ENCODE data around the gene TMIE.

DNA sequence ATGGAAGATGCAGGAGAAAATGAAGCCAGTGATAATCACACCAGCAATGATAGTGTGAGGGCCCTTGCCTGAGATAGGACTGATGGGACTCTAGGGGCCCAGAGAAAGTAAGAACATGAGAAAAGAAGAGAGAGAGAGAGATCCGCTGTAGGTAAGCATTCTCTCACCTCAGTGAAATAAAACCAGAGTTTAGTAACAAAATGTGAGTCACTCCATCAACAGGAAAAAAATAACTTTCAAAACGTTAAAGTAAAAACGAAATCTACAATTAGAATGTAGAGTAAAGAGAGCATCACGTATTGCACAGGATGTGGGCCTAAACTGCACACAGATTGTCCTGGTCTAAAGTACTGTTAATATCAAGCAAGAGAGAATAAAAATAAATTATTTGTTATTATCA lies 23.2 kb downstream of the TMIE start:
- TF ChIP-seq POLR2A (IDR thresholded peaks at IDR 0.05), result no peak
- TF ChIP-seq, protein P1, sequence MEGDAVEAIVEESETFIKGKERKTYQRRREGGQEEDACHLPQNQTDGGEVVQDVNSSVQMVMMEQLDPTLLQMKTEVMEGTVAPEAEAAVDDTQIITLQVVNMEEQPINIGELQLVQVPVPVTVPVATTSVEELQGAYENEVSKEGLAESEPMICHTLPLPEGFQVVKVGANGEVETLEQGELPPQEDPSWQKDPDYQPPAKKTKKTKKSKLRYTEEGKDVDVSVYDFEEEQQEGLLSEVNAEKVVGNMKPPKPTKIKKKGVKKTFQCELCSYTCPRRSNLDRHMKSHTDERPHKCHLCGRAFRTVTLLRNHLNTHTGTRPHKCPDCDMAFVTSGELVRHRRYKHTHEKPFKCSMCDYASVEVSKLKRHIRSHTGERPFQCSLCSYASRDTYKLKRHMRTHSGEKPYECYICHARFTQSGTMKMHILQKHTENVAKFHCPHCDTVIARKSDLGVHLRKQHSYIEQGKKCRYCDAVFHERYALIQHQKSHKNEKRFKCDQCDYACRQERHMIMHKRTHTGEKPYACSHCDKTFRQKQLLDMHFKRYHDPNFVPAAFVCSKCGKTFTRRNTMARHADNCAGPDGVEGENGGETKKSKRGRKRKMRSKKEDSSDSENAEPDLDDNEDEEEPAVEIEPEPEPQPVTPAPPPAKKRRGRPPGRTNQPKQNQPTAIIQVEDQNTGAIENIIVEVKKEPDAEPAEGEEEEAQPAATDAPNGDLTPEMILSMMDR (IDR thresholded peaks at IDR 0.05), result no peak

All from uterus (tissue), 2 donors.